NCI-H748 (cell line): ENCODE results near the gene GRIK4.

Source experiments
- DNase-seq: peaks from one replicate; lab custom pipeline; 2025; ENCODE audit not compliant: unreplicated experiment; lab: John Stamatoyannopoulos, UW

The GRIK4 gene

GRCh38 chr11:120505801-120506425 lies 5.6 kb upstream of the GRIK4 start:
- DNase-seq = no peak

- DNase-seq = no peak
These were observed 2.0 kb upstream of the GRIK4 start for GRCh38 chr11:120509346-120510053.

- DNase-seq = no peak
These were observed 987 bp upstream of the GRIK4 start for GRCh38 chr11:120510406-120511115.

GRCh38 chr11:120511820-120512738 lies 531 bp downstream of the GRIK4 start:
- DNase-seq = no peak

GRCh38 chr11:120512739-120513435 lies 1.3 kb downstream of the GRIK4 start:
- peak; percentile 29 for DNase-seq

GRCh38 chr11:120513436-120514315 lies 2.1 kb downstream of the GRIK4 start:
- no peak for DNase-seq

- DNase-seq = no peak
These were observed 3.1 kb downstream of the GRIK4 start for GRCh38 chr11:120514541-120515121.

GRCh38 chr11:120515186-120515723 lies 3.7 kb downstream of the GRIK4 start:
- DNase-seq = no peak

GRCh38 chr11:120516461-120517389 lies 5.2 kb downstream of the GRIK4 start:
- no peak for DNase-seq

GRCh38 chr11:120517390-120517761 lies 5.8 kb downstream of the GRIK4 start:
- no peak for DNase-seq

- DNase-seq = no peak
These were observed 6.3 kb downstream of the GRIK4 start for GRCh38 chr11:120517801-120518291.

GRCh38 chr11:120518356-120518755 lies 6.8 kb downstream of the GRIK4 start:
- DNase-seq = no peak

- no peak for DNase-seq
These were observed 7.9 kb downstream of the GRIK4 start for GRCh38 chr11:120519474-120519873.

GRCh38 chr11:120520091-120520822 lies 8.7 kb downstream of the GRIK4 start:
- no peak for DNase-seq

GRCh38 chr11:120521176-120521575 lies 9.6 kb downstream of the GRIK4 start:
- no peak for DNase-seq

GRCh38 chr11:120522021-120522420 lies 10.5 kb downstream of the GRIK4 start:
- DNase-seq = no peak

- DNase-seq = no peak
These were observed 11.2 kb downstream of the GRIK4 start for GRCh38 chr11:120522736-120523135.
